ENCODE data around the gene USHBP1. TPM values are rescaled to one million over a fixed set of nuclear protein-coding genes. Genes with fewer than 3 reads are reported as not detected.
A peak's percentile ranks its signal among the peaks of the same experiment; 100 is the strongest.

Gene USHBP1
- total and polyA plus RNA-seq, 10 of the 15 experiments (the other 5 are each of a cell fraction or from before 2014, with no cell fraction given) = 0.05 to 0.96 (median 0.22) TPM; not detected in 2

GRCh38 chr19:17311455-17312188 lies 47.1 kb upstream of the USHBP1 start:
- WGBS (ENCODE audit: insufficient coverage, insufficient replicate concordance, low lambda C conversion rate, missing lambda C conversion rate) = 97% methylated on average over 11 of the region's 11 CpGs
- ChIA-PET SMC1A (ENCODE audit: uncharacterized antibody, unreplicated experiment) (no interaction called here), RAD21 (ENCODE audit: unreplicated experiment) (no interaction called here), POLR2A (no interaction called here), CTCF (no interaction called here)
- H3K9me3 ChIP-seq (replicated peaks; ENCODE audit: control insufficient read depth, insufficient read depth, low read length) = no peaks in the 10 kb centered on the region
- no peak overlapping the region for H2AFZ ChIP-seq (ENCODE audit: control insufficient read depth, low read depth, low read length)
- peaks cover 29% of the 10 kb centered on the region for H3K79me2 ChIP-seq (ENCODE audit: control insufficient read depth, insufficient read depth, low read length)
- peaks cover 8 to 13% of the 10 kb centered on the region in 2 experiments; a peak in 3 of 4 replicates for H3K36me3 ChIP-seq (ENCODE audit: control insufficient read depth in 2 of 2, insufficient read depth in 2 of 2, low read length in 1 of 2)
- in situ Hi-C loops (cut with MboI) = no loop called here
- DNase-seq (ENCODE audit: low read depth, low spot score) (no peak), ATAC-seq (no peak), FAIRE-seq (no peak)
- H3K4me2 ChIP-seq (ENCODE audit: control insufficient read depth, insufficient read depth) = peak overlapping the region; percentile 44; the same call in 1 of the 2 replicates
- H3K9ac ChIP-seq (ENCODE audit: control insufficient read depth, insufficient read depth, low read length) = no peak overlapping the region
- no peaks in the 10 kb centered on the region for H3K27me3 ChIP-seq (replicated peaks in 1 of 2; ENCODE audit: control insufficient read depth in 2 of 2, insufficient read depth in 2 of 2, low read length in 1 of 2)
- peaks cover 15% of the 10 kb centered on the region for H3K4me1 ChIP-seq (ENCODE audit: control insufficient read depth, insufficient read depth, low read length)
- no TSS peak for BruUV-seq (replicated peaks)
- intact Hi-C loops (cut with micrococcal nuclease; ENCODE audit: unreplicated experiment) = no loop called here
- peaks cover 3% of the 10 kb centered on the region; the same call in 1 of the 2 replicates for H4K20me1 ChIP-seq (ENCODE audit: control insufficient read depth, insufficient read depth)
- H3K4me3 ChIP-seq = no peak overlapping the region
- H3K27ac ChIP-seq (ENCODE audit: control insufficient read depth, insufficient read depth) = no peak overlapping the region
- no peak for TF ChIP-seq ZNF687 (IDR thresholded peaks at IDR 0.05)
- peak; percentile 25; the same call in 1 of the 2 replicates for TF ChIP-seq SPI1 (IDR thresholded peaks at IDR 0.05; ENCODE audit: borderline replicate concordance, insufficient read depth, low read depth, low read length)

Data from GM12878 (cell line).